ENCODE measurements around the gene SERPINI1. TPM values are rescaled to one million over a fixed set of nuclear protein-coding genes. Genes with fewer than 3 reads are reported as not detected.

SERPINI1 gene
- total RNA-seq, 2 experiments from 2014 or later, result 2.6 to 3.0 TPM

GRCh38 chr3:167872032-167872431 is 136.5 kb downstream of the SERPINI1 start:
- H3K9me3 Mint-ChIP-seq (ENCODE audit: low read depth), result no peaks in the 10 kb centered on the region
- DNase-seq (no peak), ATAC-seq (no peak)
- H3K36me3 Mint-ChIP-seq, result no peaks in the 10 kb centered on the region
- peaks cover 10% of the 10 kb centered on the region for H3K27me3 Mint-ChIP-seq
- no peaks in the 10 kb centered on the region for H3K4me1 Mint-ChIP-seq
- H3K27ac Mint-ChIP-seq, result no peak overlapping the region
- H3K4me3 Mint-ChIP-seq, result no peak overlapping the region
- CTCF ChIA-PET, result no interaction called here

- no peaks in the 10 kb centered on the region for H3K4me1 Mint-ChIP-seq
- CTCF ChIA-PET, result no interaction called here
- H3K9me3 Mint-ChIP-seq (ENCODE audit: low read depth), result no peaks in the 10 kb centered on the region
- no peaks in the 10 kb centered on the region for H3K36me3 Mint-ChIP-seq
- DNase-seq, result no peak
- no peak overlapping the region for H3K4me3 Mint-ChIP-seq
- no peak for ATAC-seq
- H3K27ac Mint-ChIP-seq, result no peak overlapping the region
- peaks cover 16% of the 10 kb centered on the region for H3K27me3 Mint-ChIP-seq
Observed at GRCh38 chr3:167872941-167873340, 137.4 kb downstream of the SERPINI1 start.

- Mint-ChIP-seq H3K4me3 (no peak overlapping the region), H3K36me3 (no peaks in the 10 kb centered on the region), H3K27ac (no peak overlapping the region), H3K4me1 (no peaks in the 10 kb centered on the region), H3K27me3 (peaks cover 13% of the 10 kb centered on the region), H3K9me3 (ENCODE audit: low read depth) (no peaks in the 10 kb centered on the region)
- no peak for DNase-seq
- CTCF ChIA-PET, result no interaction called here
- no peak for ATAC-seq
Observed at GRCh38 chr3:167874671-167875372, 139.3 kb downstream of the SERPINI1 start.

Other genes with a start within 250 kb of the SERPINI1 start
- gene WDR49, start 81.8 kb upstream of the SERPINI1 start, total RNA-seq, result not detected
- 10 to 100 TPM; 54.1 to 68.8 TPM for gene PDCD10, start 829 bp upstream of the SERPINI1 start, total RNA-seq